HG03575 (cell line): ENCODE results near the gene CUX1.

ENCODE experiments used
- ATAC-seq: cut with Tn5 transposase; IDR thresholded peaks from one replicate; pipeline ENCODE4 v1.9.1; 2021; ENCODE audit not compliant: unreplicated experiment, insufficient number of reproducible peaks, low FRiP score; ENCODE audit errors: extremely low read depth

CUX1 gene

GRCh38 chr7:102068846-102069245 is 251.4 kb downstream of the CUX1 start:
- ATAC-seq = no peak

- no peak for ATAC-seq
These were observed 252.7 kb downstream of the CUX1 start for GRCh38 chr7:102069931-102070629.

GRCh38 chr7:102072003-102072402 is 254.6 kb downstream of the CUX1 start:
- ATAC-seq = no peak

- ATAC-seq = no peak
These were observed 255.3 kb downstream of the CUX1 start for GRCh38 chr7:102072636-102073209.

GRCh38 chr7:102073931-102074880 is 256.8 kb downstream of the CUX1 start:
- ATAC-seq = no peak

- no peak for ATAC-seq
These were observed 257.7 kb downstream of the CUX1 start for GRCh38 chr7:102075126-102075525.

GRCh38 chr7:102075553-102076135 is 258.2 kb downstream of the CUX1 start:
- ATAC-seq = no peak

- no peak for ATAC-seq
These were observed 259.7 kb downstream of the CUX1 start for GRCh38 chr7:102077081-102077480.

GRCh38 chr7:102079140-102080018 is 262.0 kb downstream of the CUX1 start:
- ATAC-seq = no peak

GRCh38 chr7:102080019-102080433 is 262.6 kb downstream of the CUX1 start:
- ATAC-seq = no peak

GRCh38 chr7:102080434-102081243 is 263.2 kb downstream of the CUX1 start:
- ATAC-seq = no peak

- no peak for ATAC-seq
These were observed 263.8 kb downstream of the CUX1 start for GRCh38 chr7:102081244-102081627.

GRCh38 chr7:102082693-102083368 is 265.4 kb downstream of the CUX1 start:
- no peak for ATAC-seq

- ATAC-seq = no peak
These were observed 267.9 kb downstream of the CUX1 start for GRCh38 chr7:102085218-102085772.

GRCh38 chr7:102089175-102090098 is 272.0 kb downstream of the CUX1 start:
- ATAC-seq = no peak
